Vagina (tissue), 2 donors: ENCODE measurements around the gene FAU. TPM values are rescaled to one million over a fixed set of nuclear protein-coding genes. Genes with fewer than 3 reads are reported as not detected.

Experiments used
- DNase-seq, 2 donors: peaks; one replicate each; pipeline ENCODE4 v3.0.0-alpha.2; 2017; ENCODE audit errors: extremely low spot score in 2 of 2
- H3K27ac ChIP-seq: fragments of 200-600 bp; sonication (generic); one replicate; pipeline ENCODE4 v1.5.1; 2019
- H3K27me3 ChIP-seq: fragments of 200-600 bp; sonication (generic); one replicate; pipeline ENCODE4 v1.5.1; 2019
- H3K36me3 ChIP-seq, 2 donors: fragments of 200-600 bp; sonication (generic); one replicate each; pipeline ENCODE4 v1.5.1; 2017 to 2019
- H3K4me1 ChIP-seq: fragments of 200-600 bp; sonication (generic); one replicate; pipeline ENCODE4 v1.5.1; 2019
- H3K4me3 ChIP-seq, 2 donors: fragments of 200-600 bp; sonication (generic); 1 replicate in 1 of 2; 2 replicates in 1 of 2; pipeline ENCODE4 v1.5.1; 2016 to 2019
- H3K9me3 ChIP-seq: fragments of 200-600 bp; sonication (generic); one replicate; pipeline ENCODE4 v1.5.1; 2019
- CTCF ChIP-seq, 3 experiments: fragments of 450-650 bp in 2 of 3; fragments of 200-600 bp in 1 of 3; sonication (generic) in 1 of 3; IDR thresholded peaks; one replicate each; pipeline ENCODE4 v1.5.1; 2017 to 2019; ENCODE audit warnings: antibody characterized with exemption in 3 of 3, mild to moderate bottlenecking in 2 of 3, moderate library complexity in 2 of 3
- POLR2A ChIP-seq, 2 donors: fragments of 450-650 bp; IDR thresholded peaks; one replicate each; pipeline ENCODE4 v1.6.1; 2017; ENCODE audit warnings: antibody characterized with exemption in 2 of 2, mild to moderate bottlenecking in 2 of 2, moderate library complexity in 2 of 2
- POLR2AphosphoS5 ChIP-seq, 2 donors: sonication (generic); formaldehyde crosslinking; IDR thresholded peaks; one replicate each; pipeline ENCODE4 v1.9.0; 2017; ENCODE audit warnings: antibody characterized with exemption in 2 of 2, mild to moderate bottlenecking in 2 of 2, low read depth in 1 of 2; ENCODE audit not compliant: insufficient read depth in 1 of 2
- intact Hi-C: fragments of 100-400 bp; cut with DNase I; formaldehyde crosslinking; loops from one replicate; pipeline ENCODE4 v1.15.1; 2023
- total RNA-seq: library from RNA; depleted of rRNA; stranded (reverse); fragments of >200 nt; gene quantifications from one replicate; pipeline ENCODE4 v1.2.3, GENCODE V29; 2016

FAU gene
- total RNA-seq, 1 donor from 2014 or later, result 1,228 TPM

- H3K27me3 ChIP-seq, result no peaks in the 10 kb centered on the region
- peaks cover 0 to 12% of the 10 kb centered on the region in 2 donors for H3K36me3 ChIP-seq
- H3K4me1 ChIP-seq, result peaks cover 6% of the 10 kb centered on the region
- DNase-seq, result no peak
- no peak overlapping the region for H3K27ac ChIP-seq
- no peak overlapping the region for H3K4me3 ChIP-seq
- intact Hi-C loops, result no loop called here
- H3K9me3 ChIP-seq, result no peaks in the 10 kb centered on the region
- TF ChIP-seq CTCF (IDR thresholded peaks at IDR 0.05), result no peak
- no peak for TF ChIP-seq POLR2AphosphoS5 (IDR thresholded peaks at IDR 0.05; ENCODE audit: insufficient read depth in 1 of 2, low read depth in 1 of 2)
- TF ChIP-seq POLR2A (IDR thresholded peaks at IDR 0.05), result no peak
These were observed 17.3 kb downstream of the FAU start for GRCh38 chr11:65104628-65105027.

- H3K27me3 ChIP-seq, result no peaks in the 10 kb centered on the region
- H3K4me3 ChIP-seq, result no peak overlapping the region
- TF ChIP-seq CTCF (IDR thresholded peaks at IDR 0.05) (no peak), POLR2A (IDR thresholded peaks at IDR 0.05) (no peak), POLR2AphosphoS5 (IDR thresholded peaks at IDR 0.05; ENCODE audit: insufficient read depth in 1 of 2, low read depth in 1 of 2) (no peak)
- H3K9me3 ChIP-seq, result no peaks in the 10 kb centered on the region
- intact Hi-C loops, result no loop called here
- H3K27ac ChIP-seq, result no peak overlapping the region
- no peak for DNase-seq
- H3K4me1 ChIP-seq, result peaks cover 8% of the 10 kb centered on the region
- H3K36me3 ChIP-seq, result peaks cover 0 to 17% of the 10 kb centered on the region in 2 donors
These were observed 18.5 kb downstream of the FAU start for GRCh38 chr11:65103476-65103875.

DNA sequence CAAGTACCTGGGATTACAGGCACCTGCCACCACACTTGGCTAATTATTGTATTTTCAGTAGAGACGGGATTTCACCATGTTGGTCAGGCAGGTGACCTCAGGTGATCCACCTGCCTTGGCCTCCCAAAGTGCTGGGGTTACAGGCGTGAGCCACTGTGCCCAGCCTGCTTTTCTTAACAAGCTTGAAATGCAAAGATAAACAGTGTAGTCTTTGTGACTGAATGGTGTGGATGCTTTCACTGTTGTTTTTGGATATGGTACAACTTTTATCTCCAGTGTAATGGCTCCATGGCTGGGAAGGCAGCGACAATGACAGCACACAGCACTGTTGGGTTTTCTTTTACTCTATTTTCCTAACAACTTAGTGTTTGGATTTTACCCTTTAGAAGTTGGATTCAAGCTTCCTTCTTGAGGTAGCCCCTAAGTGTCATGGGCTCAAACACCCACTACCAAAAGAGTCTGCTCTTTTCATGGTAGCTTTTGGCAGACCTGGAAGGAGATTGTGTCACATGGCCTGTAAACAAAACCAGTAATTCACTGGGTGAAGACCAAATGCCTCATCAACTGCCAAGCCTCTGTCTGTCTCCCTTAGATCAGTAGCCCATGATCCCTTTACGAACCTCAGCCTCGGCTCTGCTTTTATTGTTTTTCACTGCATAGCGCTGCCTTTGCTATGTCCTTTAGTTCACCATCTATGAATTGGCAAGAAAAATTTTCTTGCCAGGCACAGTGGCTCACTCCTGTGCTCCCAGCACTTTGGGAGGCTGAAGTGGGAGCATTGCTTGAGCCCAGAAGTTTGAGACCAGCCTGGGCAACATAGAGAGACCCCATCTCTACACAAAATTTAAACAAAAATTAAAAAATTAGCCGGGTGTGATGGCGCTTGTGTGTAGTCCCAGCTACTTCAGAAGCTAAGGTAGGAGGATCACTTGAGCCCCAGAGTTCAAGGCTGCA lies 19.5 kb downstream of the FAU start:
- Histone ChIP-seq H3K4me3 (no peak overlapping the region), H3K9me3 (no peaks in the 10 kb centered on the region), H3K36me3 (peaks cover 0 to 12% of the 10 kb centered on the region in 2 donors), H3K27ac (peak overlapping the region; percentile 1), H3K27me3 (no peaks in the 10 kb centered on the region), H3K4me1 (peaks cover 19% of the 10 kb centered on the region)
- intact Hi-C loops, result no loop called here
- DNase-seq, result no peak
- TF ChIP-seq POLR2A (IDR thresholded peaks at IDR 0.05) (no peak), POLR2AphosphoS5 (IDR thresholded peaks at IDR 0.05; ENCODE audit: insufficient read depth in 1 of 2, low read depth in 1 of 2) (no peak), CTCF (IDR thresholded peaks at IDR 0.05) (no peak)

DNA sequence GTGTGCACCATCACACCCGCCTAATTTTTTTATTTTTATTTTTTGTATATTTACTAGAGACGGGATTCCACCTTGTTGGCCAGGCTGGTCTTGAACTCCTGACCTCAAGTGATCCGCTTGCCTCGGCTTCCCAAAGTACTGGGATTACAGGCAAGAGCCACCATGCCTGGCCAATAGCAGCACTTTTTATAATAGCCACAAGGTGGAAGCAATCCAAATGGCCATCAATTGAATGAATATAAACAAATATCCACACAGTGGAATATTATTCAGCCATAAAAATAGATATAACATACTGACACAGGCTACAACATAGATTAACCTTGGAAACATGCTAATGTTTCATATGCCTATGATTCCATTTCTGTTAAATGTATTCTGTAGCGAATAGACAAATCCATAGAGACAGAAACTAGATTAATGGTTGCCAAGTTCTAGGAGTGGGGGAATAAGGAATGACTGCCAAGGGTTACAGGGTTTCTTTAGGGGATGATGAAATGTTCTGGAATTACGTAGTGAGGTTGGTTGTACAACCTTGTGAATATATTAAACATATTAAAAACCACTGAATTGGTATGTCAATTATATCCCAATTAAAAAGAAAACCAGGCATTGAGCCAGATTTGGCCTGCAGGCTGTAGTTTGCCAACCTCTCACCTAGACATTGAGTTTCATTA lies 21.1 kb downstream of the FAU start:
- Histone ChIP-seq H3K4me3 (no peak overlapping the region), H3K36me3 (peaks cover 0 to 14% of the 10 kb centered on the region in 2 donors), H3K27ac (no peak overlapping the region), H3K4me1 (peaks cover 28% of the 10 kb centered on the region), H3K27me3 (no peaks in the 10 kb centered on the region), H3K9me3 (no peaks in the 10 kb centered on the region)
- DNase-seq, result no peak
- no peak for TF ChIP-seq POLR2AphosphoS5 (IDR thresholded peaks at IDR 0.05; ENCODE audit: insufficient read depth in 1 of 2, low read depth in 1 of 2)
- TF ChIP-seq CTCF (IDR thresholded peaks at IDR 0.05), result no peak
- no peak for TF ChIP-seq POLR2A (IDR thresholded peaks at IDR 0.05)
- intact Hi-C loops, result no loop called here
